NK-92 (cell line): ENCODE data around the gene INPP5A.
"Not testable (repeated sequence)": the region's sequence is repeated elsewhere in the genome, so short reads cannot be mapped to it uniquely, and the experiment has no call there.

Experiments
- DNase-seq: peaks from one replicate; lab custom pipeline; 2025; ENCODE audit not compliant: unreplicated experiment; lab: John Stamatoyannopoulos, UW

Gene INPP5A

DNA sequence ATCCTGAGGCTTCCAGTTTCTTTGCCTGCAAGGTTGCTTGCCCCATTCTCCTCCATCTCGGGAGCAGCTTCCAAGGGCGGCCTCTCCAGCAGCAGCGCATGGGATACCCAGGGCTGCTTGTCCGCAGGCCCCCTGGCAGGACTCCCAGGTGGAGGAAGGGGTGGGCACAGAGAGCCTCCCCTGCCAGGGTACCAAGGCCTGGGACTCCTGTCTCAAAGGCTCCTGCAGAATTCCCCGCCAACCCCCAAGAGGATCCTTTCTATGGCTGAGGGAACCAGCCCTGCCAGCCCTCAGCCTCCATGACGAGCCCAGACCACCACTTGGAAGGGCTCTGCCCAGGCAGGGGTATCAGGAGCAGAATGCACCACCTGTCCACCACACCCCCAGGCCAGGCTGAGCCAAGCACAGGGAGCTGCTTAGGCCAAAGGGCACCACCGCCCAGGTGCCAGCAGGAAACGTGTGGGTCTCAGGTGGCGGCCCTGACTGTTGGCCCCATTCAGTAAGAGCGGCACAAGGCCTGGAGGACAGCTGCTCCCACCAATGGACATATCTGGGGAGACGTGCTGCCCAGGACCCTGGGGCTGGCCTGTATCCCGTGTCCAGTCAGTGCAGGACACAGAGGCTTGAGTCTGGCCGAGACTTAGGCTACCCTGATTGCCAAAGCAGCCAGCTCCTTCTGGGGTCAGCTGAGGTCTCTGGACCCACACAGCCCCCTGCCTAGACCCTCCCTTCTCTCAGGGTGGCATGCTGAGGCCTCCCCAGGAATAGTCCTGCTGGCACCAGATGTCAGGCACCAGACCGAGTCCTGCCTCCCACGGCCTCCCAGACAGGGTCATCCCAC, 33.8 kb upstream of the INPP5A start:
- DNase-seq = no peak

DNA sequence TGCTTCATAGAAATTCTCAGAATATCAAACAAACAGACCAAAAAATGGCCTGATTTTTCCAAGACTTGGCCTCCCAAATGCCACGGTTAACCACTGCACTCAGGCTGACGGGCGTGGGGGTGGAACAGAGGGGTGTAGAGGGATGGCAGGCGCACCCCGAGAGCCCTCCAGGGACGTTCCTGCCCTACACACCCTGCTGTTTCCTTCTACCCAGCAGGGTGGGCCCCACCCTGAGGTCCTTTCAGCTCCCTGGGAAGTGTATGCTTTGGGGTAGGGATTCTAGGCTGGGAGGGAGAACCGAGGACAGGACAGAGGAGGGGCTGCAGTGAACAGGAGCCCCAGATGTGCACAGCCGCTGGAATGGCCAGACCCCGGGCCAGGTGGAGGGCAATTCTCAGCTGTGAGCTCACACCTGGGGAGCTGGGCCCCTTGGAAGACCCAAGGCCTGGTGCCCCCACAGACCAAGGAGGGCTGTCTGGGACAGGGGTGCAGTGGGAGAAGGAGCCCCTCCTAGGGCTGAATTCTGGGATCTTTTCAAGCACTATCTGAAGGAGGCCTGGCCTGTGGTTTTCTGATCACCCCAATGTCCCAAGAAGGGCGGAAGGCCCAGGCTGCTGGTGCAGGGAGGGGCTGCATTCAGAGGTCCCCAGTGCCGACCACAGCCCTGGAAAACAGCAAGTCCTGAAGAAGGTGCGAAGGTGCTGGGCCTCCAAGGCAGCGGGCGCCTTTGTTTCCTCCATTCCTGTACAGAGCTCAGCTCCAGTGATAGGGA, 32.9 kb upstream of the INPP5A start:
- DNase-seq = no peak

DNA sequence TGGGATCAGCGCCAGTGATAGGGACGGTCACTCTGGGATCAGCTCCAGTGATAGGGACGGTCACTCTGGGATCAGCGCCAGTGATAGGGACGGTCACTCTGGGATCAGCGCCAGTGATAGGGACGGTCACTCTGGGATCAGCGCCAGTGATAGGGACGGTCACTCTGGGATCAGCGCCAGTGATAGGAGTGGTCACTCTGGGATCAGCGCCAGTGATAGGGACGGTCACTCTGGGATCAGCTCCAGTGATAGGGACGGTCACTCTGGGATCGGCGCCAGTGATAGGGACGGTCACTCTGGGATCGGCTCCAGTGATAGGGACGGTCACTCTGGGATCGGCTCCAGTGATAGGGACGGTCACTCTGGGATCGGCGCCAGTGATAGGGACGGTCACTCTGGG, 32.0 kb upstream of the INPP5A start:
- DNase-seq = not testable (repeated sequence)

DNA sequence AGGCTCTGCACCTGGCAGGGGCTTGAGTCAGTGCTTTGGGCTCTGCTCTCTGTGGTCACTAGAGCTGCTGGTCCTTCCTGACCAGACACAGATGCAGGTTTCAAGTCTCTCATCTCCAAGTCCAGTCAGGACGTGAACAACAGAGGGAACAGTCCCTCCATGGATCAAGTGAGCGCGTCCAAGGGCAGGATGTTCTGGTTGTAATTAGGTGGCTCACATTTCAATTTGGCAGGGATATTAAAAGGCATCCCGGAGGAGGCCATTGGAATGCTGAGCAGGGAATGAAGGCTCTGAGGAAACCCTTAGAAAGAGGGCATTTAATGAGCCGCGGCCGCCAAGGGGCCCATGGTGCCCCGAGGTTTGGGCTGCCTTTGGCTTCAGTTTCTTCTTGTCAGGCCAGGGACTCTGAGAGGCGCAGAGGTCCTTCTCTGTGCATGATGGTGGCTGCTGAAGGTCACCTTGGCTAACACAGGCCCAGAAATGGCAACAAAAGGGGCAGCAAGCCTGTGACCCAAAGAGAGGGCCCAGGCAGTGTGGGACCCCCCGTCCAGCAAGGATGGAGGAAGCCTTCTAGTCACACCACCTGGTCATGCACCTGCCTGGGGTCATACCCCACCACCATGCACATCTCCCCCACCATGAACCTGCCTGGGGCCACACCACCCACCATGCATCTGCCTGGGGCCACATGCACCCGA, 30.7 kb upstream of the INPP5A start:
- DNase-seq = no peak

DNA sequence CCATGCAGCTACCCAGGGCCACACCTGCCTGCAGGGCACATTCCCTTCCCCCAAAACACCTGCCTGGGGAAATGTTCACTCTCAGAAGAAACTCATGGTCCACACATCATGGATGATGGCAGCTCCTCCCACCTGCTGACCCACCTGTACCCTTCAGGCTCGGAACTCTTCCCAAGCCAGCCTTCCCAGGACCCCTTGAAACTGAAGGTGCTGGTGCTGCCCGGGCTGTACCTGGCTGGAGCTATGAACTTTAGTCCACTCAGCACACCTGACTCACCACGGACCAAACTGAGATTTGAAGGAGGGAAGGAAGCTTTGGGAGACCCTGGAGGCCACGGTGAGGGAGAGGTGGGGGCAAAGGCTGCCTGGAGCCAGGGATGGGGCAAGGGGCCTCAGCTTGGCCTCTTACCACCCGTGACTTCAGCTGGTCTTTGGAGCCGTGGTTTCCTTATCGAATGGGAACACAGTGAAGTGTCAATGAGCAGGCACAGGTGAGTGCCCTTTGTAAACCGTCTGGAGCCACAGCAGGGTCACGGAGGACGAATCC, 30.1 kb upstream of the INPP5A start:
- no peak for DNase-seq

DNA sequence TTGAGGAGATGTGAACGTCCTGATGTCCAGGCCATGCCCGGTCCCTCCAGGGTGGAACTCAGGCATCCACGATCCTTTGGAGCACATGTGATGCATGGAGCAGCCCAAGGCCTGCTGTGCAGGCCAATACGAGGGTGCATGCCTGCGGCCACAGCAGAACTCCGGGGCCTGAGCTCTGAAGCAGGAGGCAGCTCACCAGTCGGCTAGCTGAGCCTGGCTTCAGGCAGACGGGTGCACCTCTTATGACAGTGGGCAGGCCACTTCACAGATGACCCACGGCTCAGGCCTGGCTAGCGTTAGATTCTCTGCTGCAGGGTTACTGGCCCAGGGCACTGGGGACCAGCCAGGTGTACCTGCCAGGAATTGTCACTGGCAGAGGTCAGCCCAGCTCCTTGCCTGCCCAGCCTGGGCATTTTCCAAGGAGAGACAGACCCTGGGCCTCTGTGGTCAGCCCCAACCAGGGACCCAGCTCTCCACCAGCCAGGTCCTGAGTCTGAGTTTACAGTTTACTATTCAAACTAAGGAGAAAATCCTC, 29.6 kb upstream of the INPP5A start:
- no peak for DNase-seq

DNA sequence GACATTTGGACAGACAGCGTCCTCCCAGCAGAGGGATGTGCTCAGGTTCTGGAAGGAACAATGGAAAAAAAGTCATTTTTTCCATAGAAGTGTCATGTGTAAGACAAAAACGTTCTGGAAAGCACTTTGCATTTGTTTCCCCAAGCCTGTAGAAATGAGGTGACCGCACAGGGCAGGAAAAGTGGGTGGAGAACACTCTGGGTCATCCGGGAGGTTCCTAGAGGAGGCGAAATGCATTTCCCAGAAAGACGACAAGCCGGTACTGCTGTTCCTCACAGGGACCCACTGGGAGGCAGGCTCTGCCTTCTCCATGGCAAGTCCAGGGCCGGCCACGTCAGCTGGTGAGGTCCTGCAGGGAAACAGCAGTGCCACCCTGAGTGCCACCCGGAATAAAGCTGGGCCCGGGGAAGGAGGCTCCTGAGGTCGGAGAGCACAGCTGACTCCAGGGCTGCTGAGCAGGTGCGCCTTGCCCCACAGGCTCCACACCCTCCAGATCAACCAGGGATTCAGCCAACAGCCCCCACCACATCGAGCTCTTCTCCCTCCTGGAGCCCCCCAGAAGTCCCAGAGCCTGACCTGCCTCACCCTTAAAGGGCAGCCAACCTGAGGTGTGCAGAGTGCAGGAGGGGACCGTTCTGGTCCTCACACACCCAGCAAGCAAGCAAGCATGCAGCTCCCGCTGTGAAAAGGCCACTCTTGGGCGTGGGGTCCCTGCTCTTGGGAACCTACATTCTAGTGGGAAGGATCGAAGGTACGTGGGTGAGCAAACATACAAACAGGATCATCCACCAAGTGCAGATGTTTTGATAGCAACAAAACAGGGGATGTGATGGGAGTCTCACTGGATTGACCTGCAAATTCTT, 28.8 kb upstream of the INPP5A start:
- DNase-seq = no peak

DNA sequence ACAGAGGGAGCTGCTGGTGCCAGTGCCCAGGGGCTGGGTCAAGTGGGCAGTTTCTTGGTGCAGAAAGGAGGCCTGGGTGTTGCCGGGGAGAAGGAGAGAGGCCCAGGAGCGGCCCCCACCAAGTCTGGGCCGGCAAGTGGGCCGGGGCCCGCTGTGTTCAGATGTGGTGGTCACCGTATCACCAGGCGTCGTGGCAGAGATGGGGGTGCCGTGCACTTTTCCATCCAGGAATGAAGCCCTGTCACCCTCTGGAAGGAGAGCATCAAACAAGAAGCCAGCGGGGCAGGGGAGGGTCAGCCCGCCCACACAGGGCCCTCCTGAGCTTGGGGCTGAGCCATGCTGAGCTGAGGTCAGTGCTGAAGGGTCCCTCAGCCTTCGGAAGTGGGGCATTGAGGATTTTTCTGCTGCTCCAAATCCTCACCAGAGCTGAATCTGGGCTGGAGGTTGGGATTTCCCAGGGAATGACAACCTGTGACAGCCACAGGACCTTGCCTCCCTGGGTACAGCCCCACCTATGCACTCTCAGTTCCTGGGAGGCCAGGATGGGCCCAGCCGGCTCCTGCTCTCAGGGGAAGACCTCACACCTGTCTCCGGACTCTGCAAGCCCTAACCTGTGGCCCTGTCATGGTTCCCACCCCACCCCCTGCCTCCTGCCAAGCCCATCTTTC, 27.9 kb upstream of the INPP5A start:
- DNase-seq = no peak

DNA sequence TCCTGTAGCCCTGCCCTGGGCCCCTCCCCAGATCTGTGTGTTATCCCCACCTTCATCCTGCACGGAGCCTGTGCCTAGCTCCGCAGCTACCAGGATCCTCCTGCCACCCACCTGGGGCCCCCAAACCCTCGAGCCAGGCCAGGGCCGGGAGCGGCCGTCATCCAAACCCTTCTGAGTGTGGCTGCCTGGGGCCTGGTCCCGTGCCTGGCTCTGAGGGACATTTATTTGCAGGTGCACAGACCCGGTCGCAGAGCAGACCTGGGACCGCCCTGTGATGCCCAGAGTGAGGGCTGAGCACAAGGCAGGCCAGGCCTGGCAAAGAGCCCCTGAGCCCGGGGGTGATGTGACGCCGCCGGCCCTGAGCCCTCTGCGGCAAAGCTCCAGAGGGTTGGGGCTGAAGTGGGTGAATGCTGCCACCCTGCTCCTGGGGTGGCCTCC, 27.4 kb upstream of the INPP5A start:
- no peak for DNase-seq

DNA sequence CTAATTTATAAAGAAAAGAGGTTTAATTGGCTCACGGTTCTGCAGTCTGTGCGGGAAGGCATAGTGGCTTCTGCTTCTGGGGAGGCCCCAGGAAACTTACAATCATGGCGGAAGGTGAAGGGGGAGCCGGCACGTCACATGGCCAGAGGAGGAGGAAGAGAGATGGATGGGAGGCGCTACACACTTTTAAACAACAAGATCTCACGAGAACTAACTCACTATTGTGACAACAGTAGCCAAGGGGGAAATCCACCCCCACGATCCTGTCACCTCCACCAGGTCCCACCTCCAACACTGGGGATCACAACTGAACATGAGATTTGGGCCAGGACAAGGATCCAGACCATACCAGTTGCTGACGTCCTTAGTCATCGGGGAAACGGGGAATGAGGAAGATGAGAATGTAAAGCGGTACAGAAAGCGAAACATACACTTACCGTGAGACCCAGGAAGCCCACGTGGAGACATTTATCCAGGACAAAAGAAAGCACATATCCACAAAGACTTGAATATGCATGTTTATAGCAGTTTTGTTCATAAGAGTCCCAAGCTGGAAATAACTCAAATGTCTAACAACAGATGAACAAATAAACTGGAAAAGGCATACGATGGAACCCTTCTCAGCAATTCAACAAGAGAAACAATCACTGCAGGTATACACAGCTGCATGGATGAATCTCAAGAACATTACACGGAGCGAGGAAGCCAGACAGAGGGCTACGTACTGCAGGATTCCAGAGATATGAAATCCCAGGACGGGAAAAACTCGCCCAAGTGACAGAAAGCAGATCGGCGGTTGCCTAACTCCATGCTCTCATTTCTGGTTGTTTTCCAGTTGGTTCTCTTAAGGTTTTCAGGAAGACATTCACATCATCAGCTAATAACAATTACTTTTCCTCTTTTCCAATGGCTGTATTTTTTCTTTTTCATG, 26.2 kb upstream of the INPP5A start:
- no peak for DNase-seq

DNA sequence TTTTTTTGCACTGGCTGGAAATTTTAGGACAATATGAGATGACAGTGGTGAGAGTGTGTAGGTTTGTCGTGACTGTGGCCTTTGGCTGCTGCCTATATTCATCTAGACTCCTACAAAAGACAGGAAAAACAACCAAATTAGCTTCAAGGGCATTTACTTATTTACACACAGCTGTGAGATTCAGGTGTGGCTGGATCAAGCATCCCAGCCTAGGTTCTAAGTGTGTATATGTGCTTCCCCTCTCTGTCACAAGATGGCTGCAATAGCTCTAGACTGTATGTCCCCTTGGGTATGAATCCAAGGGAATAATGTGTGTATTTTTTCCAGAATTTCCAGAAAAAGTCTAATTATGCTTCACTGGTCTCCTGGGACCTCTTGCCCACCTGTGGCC, 25.5 kb upstream of the INPP5A start:
- DNase-seq = no peak

DNA sequence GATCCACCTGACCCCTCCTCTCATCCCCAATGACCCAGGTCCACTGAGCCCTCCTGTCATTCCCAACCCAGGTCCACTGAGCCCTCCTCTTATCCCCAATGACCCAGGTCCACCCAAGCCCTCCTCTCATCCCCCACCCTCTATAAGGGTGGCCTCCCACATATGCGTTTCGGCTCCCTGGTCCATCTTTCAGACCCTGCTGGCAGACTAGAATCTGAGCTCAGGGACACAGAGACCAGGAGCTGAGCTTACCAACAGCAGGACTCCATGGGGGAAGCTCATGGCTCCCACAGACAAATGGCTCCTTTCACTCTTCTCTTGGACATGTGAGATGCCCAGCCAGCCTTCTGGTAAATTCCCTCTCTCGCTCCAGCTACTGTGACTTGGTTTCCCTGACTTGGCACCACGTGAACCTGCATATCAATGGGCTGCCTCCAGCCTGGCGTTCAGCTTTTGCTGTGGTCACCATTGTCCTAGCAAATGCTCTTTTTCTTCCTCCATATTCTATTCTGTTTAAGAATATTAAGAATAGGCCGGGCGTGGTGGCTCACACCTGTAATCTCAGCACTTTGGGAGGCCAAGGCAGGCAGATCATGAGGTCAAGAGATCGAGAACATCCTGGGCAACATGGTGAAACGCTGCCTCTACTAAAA, 24.8 kb upstream of the INPP5A start:
- no peak for DNase-seq

DNA sequence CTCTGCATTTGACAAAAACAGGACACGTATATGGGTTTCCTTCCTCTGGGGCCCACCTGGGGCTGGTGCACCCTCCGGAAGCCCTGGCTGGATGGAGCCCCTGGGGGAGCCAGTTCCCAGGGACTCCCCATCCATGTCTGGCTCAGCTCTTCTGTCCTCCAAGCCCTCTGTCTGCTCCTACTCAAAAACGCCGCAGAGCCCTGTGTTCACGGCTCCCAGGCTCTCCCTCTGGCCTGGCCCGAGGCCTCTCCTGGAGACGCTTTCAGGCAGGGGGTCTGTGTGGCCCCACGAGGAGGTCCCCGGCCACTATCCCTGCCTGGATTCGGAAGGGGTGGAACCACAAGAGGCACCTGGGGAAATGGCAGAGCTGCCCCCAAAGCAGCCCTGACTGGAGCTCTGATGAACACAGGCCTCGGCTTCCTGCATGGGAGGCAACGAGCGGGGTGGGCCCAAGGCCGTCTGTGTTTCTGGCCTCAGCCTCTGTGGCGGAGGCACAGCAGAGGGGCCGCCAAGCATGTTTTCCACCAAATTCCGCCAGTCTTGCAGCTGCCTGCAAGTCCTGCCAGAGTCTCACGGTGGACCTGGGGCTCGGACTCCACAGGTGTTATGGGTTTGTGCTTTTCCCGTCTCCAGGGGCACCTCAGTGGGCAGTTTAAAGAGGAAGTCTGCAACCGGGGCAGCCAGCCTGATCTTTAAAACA, 22.6 kb upstream of the INPP5A start:
- no peak for DNase-seq

DNA sequence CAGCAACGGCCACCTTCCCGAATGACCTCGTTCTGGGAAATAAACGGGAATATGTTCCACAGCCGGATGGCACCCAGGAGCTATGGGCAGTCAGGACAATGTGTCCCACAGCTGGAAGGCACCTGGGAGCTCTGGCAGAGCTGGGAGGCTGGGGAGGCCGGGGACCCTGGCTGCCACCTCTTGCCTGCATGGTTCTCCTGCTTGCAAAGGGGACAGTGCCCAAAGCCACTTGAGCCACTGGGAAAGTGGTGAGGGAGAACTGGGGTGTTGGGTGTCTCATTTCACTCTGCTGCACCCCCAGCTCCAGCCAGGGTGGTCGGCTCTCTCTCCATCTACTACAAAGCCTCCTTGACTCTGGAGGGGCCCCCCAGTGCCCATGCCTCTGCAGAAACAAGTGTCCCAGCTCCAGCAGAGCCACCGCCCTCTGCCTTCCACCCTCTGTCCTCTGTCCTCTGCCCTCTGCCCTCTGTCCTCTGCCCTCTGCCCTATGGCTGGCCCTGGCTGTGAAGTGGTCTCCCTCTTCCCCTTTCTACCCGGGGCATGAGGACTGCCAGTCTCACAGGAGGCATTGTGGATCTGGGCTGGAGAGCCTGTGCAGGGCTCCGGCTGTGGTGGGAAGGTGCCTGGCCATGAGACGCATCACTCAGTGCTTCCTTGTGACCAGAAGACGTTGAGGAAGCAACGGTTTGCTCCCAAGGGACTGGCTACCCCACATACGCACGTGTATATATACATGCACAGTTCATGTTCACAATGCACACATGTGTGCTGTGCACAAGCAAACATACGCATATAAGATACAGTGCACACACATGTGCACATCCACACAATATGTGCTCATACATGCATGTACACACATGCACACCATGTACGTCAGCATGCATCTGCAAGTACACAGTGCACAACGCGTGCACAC, 21.5 kb upstream of the INPP5A start:
- DNase-seq = no peak

DNA sequence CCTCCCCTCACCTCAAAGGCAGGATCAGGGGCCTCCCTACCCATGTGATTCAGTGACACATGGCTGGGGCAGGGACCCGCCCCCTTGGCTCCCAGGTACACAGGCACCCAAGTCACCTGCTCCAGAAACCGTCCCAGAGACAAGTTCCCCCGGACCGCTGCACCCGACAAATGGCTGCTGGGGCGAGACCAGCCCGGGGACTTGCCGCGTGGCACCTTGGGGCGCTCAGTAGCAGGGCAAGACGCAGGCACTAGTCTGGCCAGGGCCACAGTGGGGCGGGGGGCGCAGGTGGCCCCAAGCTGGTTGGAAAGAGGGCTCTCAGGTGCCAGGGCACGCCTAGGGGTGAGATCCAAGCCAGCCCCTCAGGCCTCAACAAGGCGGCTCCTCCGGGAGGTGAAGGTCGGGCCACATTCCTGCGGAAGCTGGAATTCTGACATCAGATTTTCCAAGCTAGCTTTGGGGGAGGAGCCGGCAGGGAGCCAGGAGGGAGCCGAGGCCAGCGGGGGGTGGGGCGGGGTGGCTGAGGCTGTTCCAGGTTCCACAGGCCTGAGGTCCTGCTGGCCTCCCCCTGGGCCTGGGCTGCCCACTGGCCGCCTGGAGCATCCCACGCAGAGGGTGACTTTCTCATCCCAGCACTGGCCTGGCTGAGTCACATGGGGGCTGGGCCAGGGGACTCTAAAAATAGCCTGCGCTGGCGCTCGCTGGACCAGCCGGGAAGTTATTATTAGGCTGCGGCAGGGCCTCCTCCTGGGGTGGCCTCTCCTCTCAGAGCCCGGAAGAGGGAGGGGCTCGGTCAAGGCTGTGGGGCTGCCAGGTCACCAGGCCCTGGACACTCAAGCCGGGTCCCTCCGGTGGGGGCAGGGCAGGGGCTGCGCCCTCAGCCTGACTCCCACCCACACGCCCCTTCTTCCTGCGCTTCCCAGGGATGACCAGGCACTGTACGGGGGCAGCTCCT, 20.5 kb upstream of the INPP5A start:
- no peak for DNase-seq
